GM12892 (cell line): ENCODE data around the gene NSMCE1.

Source experiments
- POLR2A ChIP-seq: IDR thresholded peaks from 2 replicates; pipeline ENCODE4 v1.6.1; 2011; ENCODE audit warnings: low read depth, low read length, control low read depth
- POLR2AphosphoS5 ChIP-seq: IDR thresholded peaks from 2 replicates; pipeline ENCODE4 v1.6.1; 2011; ENCODE audit warnings: low read depth, low read length, control low read depth

DNA sequence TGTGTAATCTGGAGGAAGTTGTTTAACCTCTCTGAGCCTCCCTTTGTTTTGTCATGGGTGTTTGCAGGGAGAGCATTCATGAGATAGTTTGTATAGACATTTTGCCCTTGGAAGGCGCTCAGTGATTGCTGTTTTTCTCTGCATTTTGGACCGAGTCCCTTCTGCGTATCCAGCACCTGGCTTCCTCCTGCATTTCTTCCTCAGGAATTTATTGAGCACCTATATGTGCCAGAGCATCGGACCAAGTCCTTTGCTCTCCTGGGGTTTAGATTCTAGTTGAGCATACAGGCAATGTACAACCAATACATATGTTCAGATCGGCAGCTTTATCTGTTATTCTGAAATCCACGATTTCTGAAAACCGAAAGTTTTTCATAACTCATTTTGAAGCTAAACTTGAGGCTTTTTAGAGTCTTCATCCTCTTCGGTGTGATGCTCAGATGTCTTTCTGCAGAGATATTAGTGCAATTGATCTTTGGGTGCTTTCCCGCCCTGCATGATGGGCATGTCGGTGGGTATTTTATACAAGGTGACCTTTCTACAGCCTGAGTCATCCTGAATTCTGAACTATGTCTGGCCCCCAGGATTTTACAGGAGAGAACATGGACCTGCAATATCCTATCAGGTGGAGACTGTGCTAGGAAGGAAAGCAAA, 49.3 kb upstream of the NSMCE1 start:
- TF ChIP-seq POLR2AphosphoS5 (no peak), POLR2A (no peak)
